Colonic mucosa (tissue), 4 donors: Measurements from ENCODE around the gene WDR55. TPM values are rescaled to one million over a fixed set of nuclear protein-coding genes. Genes with fewer than 3 reads are reported as not detected.

Experiments
- DNase-seq: peaks from one replicate; pipeline ENCODE4 v3.0.0-alpha.2; 2020
- H3K27ac ChIP-seq: fragments of 200-600 bp; one replicate; pipeline ENCODE4 v1.8.0; 2021
- H3K27me3 ChIP-seq: fragments of 200-600 bp; one replicate; pipeline ENCODE4 v1.8.0; 2021
- H3K36me3 ChIP-seq: fragments of 200-600 bp; one replicate; pipeline ENCODE4 v1.8.0; 2021
- H3K4me1 ChIP-seq: fragments of 200-600 bp; one replicate; pipeline ENCODE4 v1.8.0; 2021; ENCODE audit warnings: mild to moderate bottlenecking
- H3K4me3 ChIP-seq: fragments of 200-600 bp; one replicate; pipeline ENCODE4 v1.8.0; 2021
- H3K9ac ChIP-seq, 2 donors: one replicate each; pipeline ENCODE4 v1.7.0; 2013; ENCODE audit warnings: control low read depth in 2 of 2, low read depth in 2 of 2, low read length in 2 of 2
- H3K9me3 ChIP-seq: fragments of 200-600 bp; one replicate; pipeline ENCODE4 v1.8.0; 2021
- intact Hi-C: fragments of 100-400 bp; cut with DNase I; formaldehyde crosslinking; loops from one replicate; pipeline ENCODE4 v1.14.1; 2022
- total RNA-seq, 2 donors: library from RNA; stranded (reverse); fragmentation: NEBNext Ultra II Directional in 1 of 2; extraction: Animal tissue kit (Norgen Biotek cat#: 25700) in 1 of 2; gene quantifications; one replicate each; pipeline ENCODE4 v1.2.1, GENCODE V29; 2021
- TF ChIP-seq, protein P1 (sequence below): fragments of 200-600 bp; IDR thresholded peaks from one replicate; pipeline ENCODE4 v1.8.0; 2022; ENCODE audit warnings: antibody characterized with exemption, mild to moderate bottlenecking
- donor health status: healthy.
- donor health status: DM: no; HTN: no; CAD: no.
- donor health status: DM: no; HTN: no; CAD: no.

The WDR55 gene
- total RNA-seq, 2 donors from 2014 or later = 28.7 to 47.8 TPM

DNA sequence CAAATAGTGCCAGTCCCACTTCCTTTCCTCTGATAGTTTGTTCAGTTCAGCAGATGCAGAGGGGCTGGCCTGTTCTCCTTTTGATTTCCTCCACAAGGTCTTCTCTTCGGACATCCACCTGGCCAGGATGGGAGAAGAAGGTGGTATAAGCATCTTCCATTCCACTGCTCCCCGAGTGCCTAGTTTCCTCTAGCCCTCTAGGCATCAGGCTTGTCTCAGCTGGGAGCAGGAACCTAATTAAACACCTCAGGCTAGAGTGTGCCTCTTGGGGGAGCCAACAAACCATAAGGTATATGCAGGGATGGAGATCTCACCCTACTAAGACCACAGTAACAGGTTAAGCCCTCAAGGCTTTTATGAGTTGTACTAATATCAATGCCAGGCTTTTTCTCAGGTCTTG lies 9.5 kb downstream of the WDR55 start:
- DNase-seq = no peak
- no peaks in the 10 kb centered on the region for H3K27me3 ChIP-seq
- H3K4me1 ChIP-seq = no peaks in the 10 kb centered on the region
- no peaks in the 10 kb centered on the region for H3K9me3 ChIP-seq
- TF ChIP-seq, protein P1, sequence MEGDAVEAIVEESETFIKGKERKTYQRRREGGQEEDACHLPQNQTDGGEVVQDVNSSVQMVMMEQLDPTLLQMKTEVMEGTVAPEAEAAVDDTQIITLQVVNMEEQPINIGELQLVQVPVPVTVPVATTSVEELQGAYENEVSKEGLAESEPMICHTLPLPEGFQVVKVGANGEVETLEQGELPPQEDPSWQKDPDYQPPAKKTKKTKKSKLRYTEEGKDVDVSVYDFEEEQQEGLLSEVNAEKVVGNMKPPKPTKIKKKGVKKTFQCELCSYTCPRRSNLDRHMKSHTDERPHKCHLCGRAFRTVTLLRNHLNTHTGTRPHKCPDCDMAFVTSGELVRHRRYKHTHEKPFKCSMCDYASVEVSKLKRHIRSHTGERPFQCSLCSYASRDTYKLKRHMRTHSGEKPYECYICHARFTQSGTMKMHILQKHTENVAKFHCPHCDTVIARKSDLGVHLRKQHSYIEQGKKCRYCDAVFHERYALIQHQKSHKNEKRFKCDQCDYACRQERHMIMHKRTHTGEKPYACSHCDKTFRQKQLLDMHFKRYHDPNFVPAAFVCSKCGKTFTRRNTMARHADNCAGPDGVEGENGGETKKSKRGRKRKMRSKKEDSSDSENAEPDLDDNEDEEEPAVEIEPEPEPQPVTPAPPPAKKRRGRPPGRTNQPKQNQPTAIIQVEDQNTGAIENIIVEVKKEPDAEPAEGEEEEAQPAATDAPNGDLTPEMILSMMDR = no peak
- peaks cover 5% of the 10 kb centered on the region for H3K36me3 ChIP-seq
- no peak overlapping the region for H3K9ac ChIP-seq
- no peak overlapping the region for H3K27ac ChIP-seq
- no peak overlapping the region for H3K4me3 ChIP-seq
- intact Hi-C loops = no loop called here

GRCh38 chr5:140674629-140675028 lies 9.9 kb downstream of the WDR55 start:
- no peaks in the 10 kb centered on the region for H3K27me3 ChIP-seq
- peaks cover under 1% of the 10 kb centered on the region for H3K36me3 ChIP-seq
- H3K9ac ChIP-seq = no peak overlapping the region
- intact Hi-C loops = no loop called here
- no peaks in the 10 kb centered on the region for H3K9me3 ChIP-seq
- H3K4me3 ChIP-seq = no peak overlapping the region
- no peak overlapping the region for H3K27ac ChIP-seq
- DNase-seq = no peak
- TF ChIP-seq, protein P1 = no peak
- H3K4me1 ChIP-seq = no peaks in the 10 kb centered on the region

GRCh38 chr5:140677947-140678346 lies 13.2 kb downstream of the WDR55 start:
- H3K9me3 ChIP-seq = no peaks in the 10 kb centered on the region
- no peak overlapping the region for H3K4me3 ChIP-seq
- H3K4me1 ChIP-seq = no peaks in the 10 kb centered on the region
- peaks cover 5% of the 10 kb centered on the region for H3K36me3 ChIP-seq
- TF ChIP-seq, protein P1 = no peak
- no peak overlapping the region for H3K27ac ChIP-seq
- no peaks in the 10 kb centered on the region for H3K27me3 ChIP-seq
- DNase-seq = no peak
- H3K9ac ChIP-seq = no peak overlapping the region
- intact Hi-C loops = no loop called here

- Histone ChIP-seq H3K9ac (no peak overlapping the region), H3K36me3 (peaks cover 5% of the 10 kb centered on the region), H3K4me3 (no peak overlapping the region), H3K4me1 (no peaks in the 10 kb centered on the region), H3K9me3 (no peaks in the 10 kb centered on the region), H3K27ac (no peak overlapping the region), H3K27me3 (no peaks in the 10 kb centered on the region)
- no peak for DNase-seq
- intact Hi-C loops = no loop called here
- TF ChIP-seq, protein P1 = no peak
Observed at GRCh38 chr5:140678993-140679392, 14.3 kb downstream of the WDR55 start.

DNA sequence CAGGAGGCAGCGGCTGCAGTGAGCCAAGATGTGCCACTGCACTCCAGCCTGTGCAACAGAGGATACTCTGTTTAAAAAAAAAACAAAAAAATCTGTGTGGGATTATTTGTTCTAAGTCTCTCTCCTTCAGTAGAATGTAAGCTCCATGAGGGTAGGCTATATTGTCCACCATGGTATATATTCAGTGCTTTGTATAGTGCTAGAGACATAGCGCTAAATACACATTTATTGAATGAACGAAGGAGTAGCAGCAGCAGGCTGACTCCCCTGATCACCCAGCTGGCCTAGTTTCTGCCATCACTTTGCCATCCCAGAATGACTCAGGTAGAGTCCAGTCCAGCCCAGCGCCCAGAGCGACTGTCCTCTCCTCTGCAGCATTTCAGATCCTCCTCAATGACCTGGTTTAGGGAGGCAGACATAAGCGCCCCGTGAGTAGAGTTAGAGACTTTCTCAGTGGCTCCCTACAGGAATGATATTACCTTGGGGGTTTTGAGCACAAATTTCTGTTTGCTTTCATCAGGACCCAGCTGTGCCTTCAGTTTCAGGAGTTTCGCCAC lies 25.8 kb downstream of the WDR55 start:
- intact Hi-C loops = loop anchor here (2.0 to 10.0 kb wide), 2 partner anchors 26 to 46 kb away; partner anchors contain the start of genes IK, NDUFA2 and WDR55
- Histone ChIP-seq H3K9me3 (no peaks in the 10 kb centered on the region), H3K27me3 (no peaks in the 10 kb centered on the region), H3K9ac (peak overlapping the region; percentile 79 to 95), H3K4me1 (no peaks in the 10 kb centered on the region), H3K27ac (peak overlapping the region; percentile 93), H3K36me3 (peaks cover 5% of the 10 kb centered on the region), H3K4me3 (peak overlapping the region; percentile 88)
- no peak for DNase-seq
- TF ChIP-seq, protein P1 = no peak
